Panc1 (cell line): ENCODE data around the gene SMPD4.
"Not testable (repeated sequence)": the region's sequence is repeated elsewhere in the genome, so short reads cannot be mapped to it uniquely, and the experiment has no call there.

Experiments used
- POLR2AphosphoS5 ChIP-seq: IDR thresholded peaks from 2 replicates; pipeline ENCODE4 v1.6.1; 2012; ENCODE audit warnings: mild to moderate bottlenecking, low read depth, low read length, moderate library complexity
- TCF7L2 ChIP-seq: IDR thresholded peaks from 2 replicates; pipeline ENCODE4 v1.6.1; 2011; ENCODE audit warnings: mild to moderate bottlenecking, low read depth, low read length, inconsistent platforms
- TF ChIP-seq, protein P1 (sequence below): fragments of 450-650 bp; IDR thresholded peaks from 2 replicates; pipeline ENCODE4 v1.5.1; 2017; ENCODE audit warnings: mild to moderate bottlenecking
- TF ChIP-seq, protein P2 (sequence below), 2 experiments: IDR thresholded peaks; 2 replicates each; pipeline ENCODE4 v1.6.1; 2011 to 2012; ENCODE audit warnings: low read depth in 2 of 2, control low read depth in 1 of 2, low read length in 1 of 2, mild to moderate bottlenecking in 1 of 2, moderate library complexity in 1 of 2; ENCODE audit not compliant: insufficient read depth in 1 of 2

DNA sequence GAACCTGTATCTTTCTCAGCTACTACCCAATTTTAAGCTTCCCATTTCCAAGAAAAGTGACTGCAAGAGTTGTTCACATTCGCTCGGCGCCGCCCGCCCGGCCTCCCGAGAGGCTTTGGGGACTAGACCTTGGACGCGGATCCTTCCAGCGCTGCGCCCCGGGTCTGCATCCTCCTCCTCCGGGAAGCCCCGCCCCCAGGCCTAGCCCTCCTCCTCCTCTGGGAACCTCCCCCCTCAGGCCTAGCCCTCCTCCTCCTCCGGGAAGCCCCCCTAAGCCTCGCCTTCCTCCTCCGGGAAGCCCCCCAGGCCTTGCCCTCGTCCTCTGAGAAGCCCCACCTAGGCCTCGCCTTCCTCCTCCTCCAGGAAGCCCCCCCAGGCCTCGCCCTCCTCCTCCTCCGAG lies 46.6 kb upstream of the SMPD4 start:
- TF ChIP-seq, protein P1, sequence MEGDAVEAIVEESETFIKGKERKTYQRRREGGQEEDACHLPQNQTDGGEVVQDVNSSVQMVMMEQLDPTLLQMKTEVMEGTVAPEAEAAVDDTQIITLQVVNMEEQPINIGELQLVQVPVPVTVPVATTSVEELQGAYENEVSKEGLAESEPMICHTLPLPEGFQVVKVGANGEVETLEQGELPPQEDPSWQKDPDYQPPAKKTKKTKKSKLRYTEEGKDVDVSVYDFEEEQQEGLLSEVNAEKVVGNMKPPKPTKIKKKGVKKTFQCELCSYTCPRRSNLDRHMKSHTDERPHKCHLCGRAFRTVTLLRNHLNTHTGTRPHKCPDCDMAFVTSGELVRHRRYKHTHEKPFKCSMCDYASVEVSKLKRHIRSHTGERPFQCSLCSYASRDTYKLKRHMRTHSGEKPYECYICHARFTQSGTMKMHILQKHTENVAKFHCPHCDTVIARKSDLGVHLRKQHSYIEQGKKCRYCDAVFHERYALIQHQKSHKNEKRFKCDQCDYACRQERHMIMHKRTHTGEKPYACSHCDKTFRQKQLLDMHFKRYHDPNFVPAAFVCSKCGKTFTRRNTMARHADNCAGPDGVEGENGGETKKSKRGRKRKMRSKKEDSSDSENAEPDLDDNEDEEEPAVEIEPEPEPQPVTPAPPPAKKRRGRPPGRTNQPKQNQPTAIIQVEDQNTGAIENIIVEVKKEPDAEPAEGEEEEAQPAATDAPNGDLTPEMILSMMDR, result not testable (repeated sequence)
- TF ChIP-seq POLR2AphosphoS5, TCF7L2: not testable (repeated sequence)
- TF ChIP-seq, protein P2, sequence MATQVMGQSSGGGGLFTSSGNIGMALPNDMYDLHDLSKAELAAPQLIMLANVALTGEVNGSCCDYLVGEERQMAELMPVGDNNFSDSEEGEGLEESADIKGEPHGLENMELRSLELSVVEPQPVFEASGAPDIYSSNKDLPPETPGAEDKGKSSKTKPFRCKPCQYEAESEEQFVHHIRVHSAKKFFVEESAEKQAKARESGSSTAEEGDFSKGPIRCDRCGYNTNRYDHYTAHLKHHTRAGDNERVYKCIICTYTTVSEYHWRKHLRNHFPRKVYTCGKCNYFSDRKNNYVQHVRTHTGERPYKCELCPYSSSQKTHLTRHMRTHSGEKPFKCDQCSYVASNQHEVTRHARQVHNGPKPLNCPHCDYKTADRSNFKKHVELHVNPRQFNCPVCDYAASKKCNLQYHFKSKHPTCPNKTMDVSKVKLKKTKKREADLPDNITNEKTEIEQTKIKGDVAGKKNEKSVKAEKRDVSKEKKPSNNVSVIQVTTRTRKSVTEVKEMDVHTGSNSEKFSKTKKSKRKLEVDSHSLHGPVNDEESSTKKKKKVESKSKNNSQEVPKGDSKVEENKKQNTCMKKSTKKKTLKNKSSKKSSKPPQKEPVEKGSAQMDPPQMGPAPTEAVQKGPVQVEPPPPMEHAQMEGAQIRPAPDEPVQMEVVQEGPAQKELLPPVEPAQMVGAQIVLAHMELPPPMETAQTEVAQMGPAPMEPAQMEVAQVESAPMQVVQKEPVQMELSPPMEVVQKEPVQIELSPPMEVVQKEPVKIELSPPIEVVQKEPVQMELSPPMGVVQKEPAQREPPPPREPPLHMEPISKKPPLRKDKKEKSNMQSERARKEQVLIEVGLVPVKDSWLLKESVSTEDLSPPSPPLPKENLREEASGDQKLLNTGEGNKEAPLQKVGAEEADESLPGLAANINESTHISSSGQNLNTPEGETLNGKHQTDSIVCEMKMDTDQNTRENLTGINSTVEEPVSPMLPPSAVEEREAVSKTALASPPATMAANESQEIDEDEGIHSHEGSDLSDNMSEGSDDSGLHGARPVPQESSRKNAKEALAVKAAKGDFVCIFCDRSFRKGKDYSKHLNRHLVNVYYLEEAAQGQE (IDR thresholded peaks at IDR 0.05; ENCODE audit: insufficient read depth in 1 of 2, low read depth in 2 of 2, low read length in 1 of 2), result not testable (repeated sequence)
